ENCODE data around the gene MANEA.

The MANEA gene

DNA sequence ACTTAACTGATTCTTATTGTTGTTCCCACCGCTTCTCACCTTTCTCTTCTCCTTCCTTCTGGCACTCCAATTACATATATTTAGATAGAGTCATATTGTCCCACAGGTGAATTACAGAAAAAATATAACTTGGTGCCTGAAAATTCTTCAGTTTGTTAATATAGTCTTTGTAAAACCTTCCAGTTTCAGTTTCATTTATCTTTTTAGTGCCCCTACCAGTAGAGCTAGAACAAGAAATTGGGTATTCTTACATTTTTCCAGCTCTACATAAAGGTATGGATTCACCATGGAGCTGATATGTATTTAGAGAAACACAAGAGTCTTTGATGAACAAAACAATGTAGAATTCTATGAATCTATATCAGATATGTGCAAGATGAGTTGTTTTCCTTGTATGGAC, 10.7 kb downstream of the MANEA start:
- Histone ChIP-seq H3K9ac (ENCODE audit: low read length) (no peak overlapping the region), H3K9me3 (ENCODE audit: control insufficient read depth, insufficient read depth, low read depth, low read length) (peaks cover 24% of the 10 kb centered on the region), H3K27ac (ENCODE audit: low read depth, low read length) (no peak overlapping the region), H3K4me1 (ENCODE audit: control insufficient read depth, insufficient read depth, low read length) (no peaks in the 10 kb centered on the region), H3K27me3 (ENCODE audit: control insufficient read depth, insufficient read depth, low read length) (no peaks in the 10 kb centered on the region), H3K36me3 (ENCODE audit: control insufficient read depth, insufficient read depth, low read length) (peaks cover 10% of the 10 kb centered on the region; the same call in 1 of the 2 replicates), H3K4me3 (ENCODE audit: low read depth, low read length) (no peak overlapping the region)

DNA sequence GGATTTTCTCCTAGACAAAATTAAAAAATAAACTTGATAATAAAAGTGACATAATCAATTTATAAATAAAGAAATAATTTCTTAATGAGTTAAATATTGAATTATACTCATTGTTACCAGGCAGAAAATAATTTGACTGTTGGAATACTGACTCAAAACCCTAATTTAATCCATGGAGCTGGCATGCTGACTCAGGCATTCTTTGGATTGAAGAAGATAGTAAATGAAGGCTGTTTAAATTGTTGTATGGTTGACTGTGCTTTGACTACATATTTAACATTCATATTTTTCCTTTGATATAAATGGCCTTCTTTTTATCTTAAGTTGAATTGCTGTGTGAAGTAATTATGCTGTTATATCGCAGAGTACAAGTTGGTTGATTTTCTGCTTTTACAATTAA, 11.7 kb downstream of the MANEA start:
- Histone ChIP-seq H3K27me3 (ENCODE audit: control insufficient read depth, insufficient read depth, low read length) (no peaks in the 10 kb centered on the region), H3K4me3 (ENCODE audit: low read depth, low read length) (no peak overlapping the region), H3K9ac (ENCODE audit: low read length) (no peak overlapping the region), H3K9me3 (ENCODE audit: control insufficient read depth, insufficient read depth, low read depth, low read length) (peaks cover 16% of the 10 kb centered on the region), H3K4me1 (ENCODE audit: control insufficient read depth, insufficient read depth, low read length) (no peaks in the 10 kb centered on the region), H3K36me3 (ENCODE audit: control insufficient read depth, insufficient read depth, low read length) (peaks cover 10% of the 10 kb centered on the region; the same call in 1 of the 2 replicates), H3K27ac (ENCODE audit: low read depth, low read length) (no peak overlapping the region)

DNA sequence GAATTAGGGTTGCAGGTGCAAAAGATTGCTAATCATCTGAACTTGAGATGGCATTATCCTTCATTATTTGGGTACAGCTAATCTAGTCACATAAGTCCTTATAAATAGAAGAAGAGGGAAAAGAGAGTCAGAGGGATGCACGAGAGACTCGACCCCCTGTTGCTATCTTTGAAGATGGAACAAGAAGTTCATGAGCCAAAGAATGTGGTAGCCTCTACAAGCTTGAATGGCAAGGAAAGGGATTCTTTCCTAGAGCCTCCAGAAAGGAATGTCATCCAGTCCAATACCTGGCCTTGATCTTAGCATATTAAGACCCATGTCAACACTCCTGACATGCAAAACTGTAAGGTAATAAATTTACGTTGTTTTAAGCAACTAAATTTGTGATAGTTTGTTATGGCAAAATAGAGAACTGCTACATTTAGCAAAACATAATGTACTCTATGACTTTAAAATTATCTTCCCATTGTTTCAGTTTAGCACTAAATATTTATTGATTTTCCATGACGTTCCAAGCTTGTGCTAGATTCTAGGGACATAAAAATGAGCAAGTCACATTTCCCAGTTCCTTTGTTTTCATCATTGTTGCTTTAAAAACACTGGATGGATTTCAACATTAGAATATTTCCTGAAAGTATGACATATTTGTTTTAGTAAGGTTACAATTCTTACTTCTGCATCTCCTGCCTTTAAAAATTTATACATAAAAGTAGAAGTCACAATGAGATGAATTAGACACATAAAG, 12.7 kb downstream of the MANEA start:
- no peaks in the 10 kb centered on the region for H3K4me1 ChIP-seq (ENCODE audit: control insufficient read depth, insufficient read depth, low read length)
- no peak overlapping the region for H3K4me3 ChIP-seq (ENCODE audit: low read depth, low read length)
- no peaks in the 10 kb centered on the region for H3K27me3 ChIP-seq (ENCODE audit: control insufficient read depth, insufficient read depth, low read length)
- no peak overlapping the region for H3K9ac ChIP-seq (ENCODE audit: low read length)
- H3K27ac ChIP-seq (ENCODE audit: low read depth, low read length), result no peak overlapping the region
- 0 out of 2 replicates have a peak, but pooled peaks cover 8% of the 10 kb centered on the region for H3K9me3 ChIP-seq (ENCODE audit: control insufficient read depth, insufficient read depth, low read depth, low read length)
- peaks cover 10% of the 10 kb centered on the region; the same call in 1 of the 2 replicates for H3K36me3 ChIP-seq (ENCODE audit: control insufficient read depth, insufficient read depth, low read length)

DNA sequence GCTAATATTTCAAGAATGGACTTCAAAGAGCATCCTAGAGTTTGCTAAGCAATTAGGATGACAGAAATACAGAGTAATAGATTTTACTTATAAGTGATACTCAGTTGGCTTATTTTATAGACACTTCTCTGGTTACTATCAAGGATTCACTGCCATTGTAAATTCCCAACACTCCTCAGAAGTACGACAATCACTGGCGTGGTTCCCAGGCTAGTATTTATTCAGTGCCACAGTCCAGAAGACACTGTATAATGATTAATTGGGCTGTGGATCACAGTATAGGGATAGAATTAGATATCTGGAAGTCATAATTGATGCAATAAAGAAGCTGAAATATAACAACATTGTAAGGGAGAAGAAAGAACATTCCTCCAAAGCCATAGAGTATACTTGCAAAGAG, 15.7 kb downstream of the MANEA start:
- Histone ChIP-seq H3K4me3 (ENCODE audit: low read depth, low read length) (no peak overlapping the region), H3K4me1 (ENCODE audit: control insufficient read depth, insufficient read depth, low read length) (no peaks in the 10 kb centered on the region), H3K27me3 (ENCODE audit: control insufficient read depth, insufficient read depth, low read length) (no peaks in the 10 kb centered on the region), H3K9me3 (ENCODE audit: control insufficient read depth, insufficient read depth, low read depth, low read length) (no peaks in the 10 kb centered on the region), H3K27ac (ENCODE audit: low read depth, low read length) (no peak overlapping the region), H3K9ac (ENCODE audit: low read length) (no peak overlapping the region), H3K36me3 (ENCODE audit: control insufficient read depth, insufficient read depth, low read length) (peaks cover 3% of the 10 kb centered on the region; the same call in 1 of the 2 replicates)

DNA sequence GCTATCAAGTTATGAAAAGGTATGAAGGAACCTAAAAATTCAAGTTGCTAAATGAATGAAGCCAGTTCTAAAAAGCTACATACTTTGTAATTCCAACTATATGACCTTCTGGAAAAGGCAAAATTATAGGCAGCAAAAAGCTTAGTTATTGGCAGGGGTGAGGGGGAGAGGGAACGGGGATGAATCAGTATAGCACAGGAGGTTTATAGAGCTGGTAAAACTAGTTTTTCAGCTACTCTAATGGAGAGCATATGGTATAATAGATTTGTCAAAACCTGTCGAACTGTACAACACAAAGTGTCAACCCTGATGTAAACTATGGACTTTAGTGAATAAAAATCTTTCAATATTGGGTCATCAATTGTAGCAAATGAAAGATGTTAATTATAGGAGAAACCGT, 18.7 kb downstream of the MANEA start:
- Histone ChIP-seq H3K9ac (ENCODE audit: low read length) (no peak overlapping the region), H3K9me3 (ENCODE audit: control insufficient read depth, insufficient read depth, low read depth, low read length) (no peaks in the 10 kb centered on the region), H3K27ac (ENCODE audit: low read depth, low read length) (no peak overlapping the region), H3K36me3 (ENCODE audit: control insufficient read depth, insufficient read depth, low read length) (peaks cover 3% of the 10 kb centered on the region; the same call in 1 of the 2 replicates), H3K4me1 (ENCODE audit: control insufficient read depth, insufficient read depth, low read length) (no peaks in the 10 kb centered on the region), H3K27me3 (ENCODE audit: control insufficient read depth, insufficient read depth, low read length) (no peaks in the 10 kb centered on the region), H3K4me3 (ENCODE audit: low read depth, low read length) (no peak overlapping the region)

DNA sequence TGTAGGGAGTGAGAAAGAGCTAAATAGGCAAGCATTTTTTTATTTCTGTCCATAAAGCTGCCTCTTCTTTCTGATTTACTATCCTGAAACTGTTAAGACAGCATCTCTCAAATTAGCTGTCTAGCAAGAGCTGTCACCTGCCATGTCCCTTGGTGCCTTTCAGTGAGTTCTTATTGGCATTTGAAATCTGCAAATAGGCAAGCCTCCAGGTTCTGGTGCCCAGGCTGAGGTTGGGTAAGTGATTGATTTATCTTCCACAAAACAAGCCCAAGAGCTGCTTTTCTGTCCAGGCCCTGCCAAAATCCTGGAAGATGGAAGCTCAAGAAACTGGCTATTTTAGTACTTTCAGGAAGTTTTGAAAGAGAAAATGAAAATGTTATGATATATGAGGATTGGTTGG, 22.4 kb downstream of the MANEA start:
- Histone ChIP-seq H3K9ac (ENCODE audit: low read length) (no peak overlapping the region), H3K27ac (ENCODE audit: low read depth, low read length) (no peak overlapping the region)

DNA sequence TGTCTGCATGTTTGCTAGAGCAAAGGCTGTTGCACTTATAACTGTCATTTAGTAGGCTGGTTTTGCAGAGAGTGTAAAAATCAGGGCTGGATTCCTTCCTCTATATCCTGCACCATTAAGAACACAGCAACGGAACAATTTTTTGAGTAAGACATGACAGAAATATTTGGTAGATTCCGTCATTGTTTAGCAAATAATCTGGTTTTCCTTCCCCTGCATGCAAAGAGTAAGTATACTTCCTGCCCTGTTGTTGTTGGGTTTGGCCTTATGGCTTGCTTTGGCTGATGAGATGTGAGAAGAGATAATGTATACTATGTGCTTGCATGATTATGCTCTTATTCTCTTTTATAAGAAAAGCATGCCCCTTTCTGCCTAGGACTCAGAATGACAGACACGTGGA, 23.8 kb downstream of the MANEA start:
- no peaks in the 10 kb centered on the region for H3K4me1 ChIP-seq (ENCODE audit: control insufficient read depth, insufficient read depth, low read length)
- no peak overlapping the region for H3K9ac ChIP-seq (ENCODE audit: low read length)
- no peaks in the 10 kb centered on the region for H3K9me3 ChIP-seq (ENCODE audit: control insufficient read depth, insufficient read depth, low read depth, low read length)
- H3K36me3 ChIP-seq (ENCODE audit: control insufficient read depth, insufficient read depth, low read length), result no peaks in the 10 kb centered on the region
- H3K27me3 ChIP-seq (ENCODE audit: control insufficient read depth, insufficient read depth, low read length), result no peaks in the 10 kb centered on the region
- no peak overlapping the region for H3K27ac ChIP-seq (ENCODE audit: low read depth, low read length)
- no peak overlapping the region for H3K4me3 ChIP-seq (ENCODE audit: low read depth, low read length)

More for the DNA sequence above, 22.4 kb downstream of the MANEA start:
- no peaks in the 10 kb centered on the region for H3K27me3 ChIP-seq (ENCODE audit: control insufficient read depth, insufficient read depth, low read length)
- H3K9me3 ChIP-seq (ENCODE audit: control insufficient read depth, insufficient read depth, low read depth, low read length), result no peaks in the 10 kb centered on the region
- no peaks in the 10 kb centered on the region for H3K36me3 ChIP-seq (ENCODE audit: control insufficient read depth, insufficient read depth, low read length)
- no peak overlapping the region for H3K4me3 ChIP-seq (ENCODE audit: low read depth, low read length)
- H3K4me1 ChIP-seq (ENCODE audit: control insufficient read depth, insufficient read depth, low read length), result no peaks in the 10 kb centered on the region

DNA sequence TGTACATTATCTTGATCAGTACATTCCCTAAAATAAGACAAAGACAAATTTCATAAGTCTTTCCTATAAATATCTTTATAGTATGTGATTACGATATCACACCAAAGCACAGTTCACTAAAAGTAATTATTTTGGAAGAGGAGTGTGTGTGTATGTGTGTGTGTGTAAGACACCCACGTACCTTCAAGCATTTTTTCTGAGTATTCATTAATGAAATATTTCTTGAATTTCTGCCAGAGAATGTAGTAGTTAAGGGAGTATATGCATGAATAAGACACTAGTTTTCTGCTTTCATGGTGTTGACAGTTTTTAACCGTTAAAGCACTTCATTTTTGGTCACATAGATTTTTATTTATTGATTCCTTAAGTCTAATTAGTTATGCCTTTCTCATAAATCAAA, 36.8 kb downstream of the MANEA start:
- no peak overlapping the region for H3K27ac ChIP-seq (ENCODE audit: low read depth, low read length)
- no peaks in the 10 kb centered on the region for H3K9me3 ChIP-seq (ENCODE audit: control insufficient read depth, insufficient read depth, low read depth, low read length)
- H3K36me3 ChIP-seq (ENCODE audit: control insufficient read depth, insufficient read depth, low read length), result no peaks in the 10 kb centered on the region
- no peak overlapping the region for H3K9ac ChIP-seq (ENCODE audit: low read length)
- no peaks in the 10 kb centered on the region for H3K4me1 ChIP-seq (ENCODE audit: control insufficient read depth, insufficient read depth, low read length)
- no peaks in the 10 kb centered on the region for H3K27me3 ChIP-seq (ENCODE audit: control insufficient read depth, insufficient read depth, low read length)
- H3K4me3 ChIP-seq (ENCODE audit: low read depth, low read length), result no peak overlapping the region

DNA sequence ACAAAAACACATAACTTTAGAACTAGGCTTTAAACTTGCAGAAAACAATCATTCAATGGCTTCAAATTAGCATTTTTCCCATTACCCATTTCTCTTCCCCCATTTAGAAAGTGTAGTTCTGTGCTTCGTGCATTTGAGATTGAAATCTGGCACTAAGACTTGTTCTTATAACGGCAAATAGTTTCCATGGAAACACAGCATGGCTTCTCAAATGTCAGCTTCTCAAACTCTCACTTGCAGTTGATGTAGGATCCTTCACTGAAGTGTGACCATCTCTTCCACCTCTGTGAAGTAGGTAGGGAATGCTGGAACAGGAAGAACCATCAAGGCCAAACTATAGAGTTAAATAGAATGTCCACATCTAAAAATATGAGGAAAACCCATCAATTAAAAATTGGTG, 52.2 kb downstream of the MANEA start:
- Histone ChIP-seq H3K27ac (ENCODE audit: low read depth, low read length) (no peak overlapping the region), H3K9me3 (ENCODE audit: control insufficient read depth, insufficient read depth, low read depth, low read length) (peaks cover 19% of the 10 kb centered on the region), H3K27me3 (ENCODE audit: control insufficient read depth, insufficient read depth, low read length) (no peaks in the 10 kb centered on the region), H3K4me3 (ENCODE audit: low read depth, low read length) (no peak overlapping the region), H3K36me3 (ENCODE audit: control insufficient read depth, insufficient read depth, low read length) (no peaks in the 10 kb centered on the region), H3K4me1 (ENCODE audit: control insufficient read depth, insufficient read depth, low read length) (no peaks in the 10 kb centered on the region), H3K9ac (ENCODE audit: low read length) (no peak overlapping the region)

DNA sequence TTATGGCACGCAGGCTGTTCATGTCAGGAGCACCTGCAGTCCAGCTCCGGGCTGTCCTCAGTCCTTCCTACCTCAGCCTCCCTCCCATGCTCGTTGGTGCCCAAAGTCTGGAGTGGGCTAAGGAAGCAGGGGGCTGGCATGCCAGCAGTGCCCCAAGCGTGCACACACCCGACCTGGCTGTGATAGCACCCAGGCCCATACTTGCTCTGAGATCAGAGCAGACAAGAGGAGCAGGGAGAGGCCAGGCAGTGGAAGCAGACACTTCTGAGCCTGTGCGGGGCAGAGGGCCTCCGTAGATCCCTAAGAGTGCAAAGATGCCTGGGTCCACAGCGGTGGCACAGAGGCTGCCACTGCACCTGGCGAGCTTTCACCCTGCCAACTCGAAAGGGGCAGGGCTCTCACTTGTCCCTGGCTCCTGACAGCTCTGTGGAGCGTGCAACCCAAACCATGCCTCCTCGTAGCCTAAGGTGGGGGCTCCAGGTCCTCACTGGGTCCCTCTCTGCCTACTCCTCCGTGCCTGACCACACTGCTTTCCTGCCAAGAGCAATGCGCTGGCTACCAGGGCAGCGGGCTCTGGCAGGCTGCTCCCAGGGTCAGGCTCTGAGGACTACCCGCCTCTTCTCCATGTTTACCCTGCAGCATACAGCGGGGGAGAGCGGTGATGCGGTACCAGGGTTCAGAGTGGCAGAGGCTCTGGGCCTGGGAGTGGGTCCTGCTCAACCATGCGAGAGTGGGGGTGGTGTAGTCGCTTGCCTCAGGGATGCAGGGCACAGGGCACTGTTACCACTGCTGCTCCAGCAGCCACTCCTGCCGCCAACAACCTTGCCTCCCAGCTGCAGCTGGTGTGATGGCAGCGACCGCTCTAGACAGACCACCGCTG, 59.5 kb downstream of the MANEA start:
- Histone ChIP-seq H3K4me1 (ENCODE audit: control insufficient read depth, insufficient read depth, low read length) (peaks cover 5% of the 10 kb centered on the region; the same call in 1 of the 2 replicates), H3K9me3 (ENCODE audit: control insufficient read depth, insufficient read depth, low read depth, low read length) (peaks cover 9% of the 10 kb centered on the region), H3K36me3 (ENCODE audit: control insufficient read depth, insufficient read depth, low read length) (no peaks in the 10 kb centered on the region), H3K9ac (ENCODE audit: low read length) (no peak overlapping the region), H3K27me3 (ENCODE audit: control insufficient read depth, insufficient read depth, low read length) (no peaks in the 10 kb centered on the region), H3K4me3 (ENCODE audit: low read depth, low read length) (no peak overlapping the region), H3K27ac (ENCODE audit: low read depth, low read length) (no peak overlapping the region)

DNA sequence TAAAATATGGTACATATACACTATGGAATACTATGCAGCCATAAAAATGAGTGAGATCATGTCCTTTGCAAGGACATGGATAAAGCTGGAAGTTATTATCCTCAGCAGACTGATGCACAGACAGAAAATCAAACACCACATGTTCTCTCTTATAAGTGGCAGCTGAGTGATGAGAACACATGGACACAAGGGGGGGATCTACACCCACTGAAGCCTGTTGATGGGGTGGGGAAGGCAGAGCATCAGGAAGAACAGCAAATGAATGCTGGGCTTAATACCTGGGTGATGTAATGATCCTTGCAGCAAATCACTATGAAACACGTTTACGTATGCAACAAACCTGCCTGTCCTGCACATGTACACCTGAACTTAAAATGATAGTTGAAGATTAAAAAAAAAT, 71.3 kb downstream of the MANEA start:
- Histone ChIP-seq H3K27ac (ENCODE audit: low read depth, low read length) (no peak overlapping the region), H3K4me3 (ENCODE audit: low read depth, low read length) (no peak overlapping the region), H3K9ac (ENCODE audit: low read length) (no peak overlapping the region), H3K27me3 (ENCODE audit: control insufficient read depth, insufficient read depth, low read length) (no peaks in the 10 kb centered on the region), H3K36me3 (ENCODE audit: control insufficient read depth, insufficient read depth, low read length) (no peaks in the 10 kb centered on the region), H3K9me3 (ENCODE audit: control insufficient read depth, insufficient read depth, low read depth, low read length) (peaks cover 16% of the 10 kb centered on the region; the same call in 1 of the 2 replicates), H3K4me1 (ENCODE audit: control insufficient read depth, insufficient read depth, low read length) (no peaks in the 10 kb centered on the region)

All from HUES6 (cell line).